IMR-90 (cell line): ENCODE results near the gene TMCC1.

ENCODE experiments used
- BHLHE40 ChIP-seq: fragments of 150-350 bp; IDR thresholded peaks from 2 replicates; pipeline ENCODE4 v1.6.1; 2016; ENCODE audit warnings: mild to moderate bottlenecking, low read depth, low read length
- CEBPB ChIP-seq: IDR thresholded peaks from 2 replicates; pipeline ENCODE4 v1.6.1; 2012; ENCODE audit warnings: low read depth, low read length, improper control_type of control experiment
- POLR2A ChIP-seq: IDR thresholded peaks from 2 replicates; pipeline ENCODE4 v1.6.1; 2012; ENCODE audit warnings: mild to moderate bottlenecking, low read depth, low read length
- RAD21 ChIP-seq: IDR thresholded peaks from 2 replicates; pipeline ENCODE4 v1.6.1; 2012; ENCODE audit warnings: low read length, improper control_type of control experiment
- RCOR1 ChIP-seq: IDR thresholded peaks from 2 replicates; pipeline ENCODE4 v1.6.1; 2012; ENCODE audit warnings: mild to moderate bottlenecking, low read length, improper control_type of control experiment; ENCODE audit not compliant: insufficient replicate concordance
- TF ChIP-seq, protein P1 (sequence below): conservative IDR thresholded peaks from 2 replicates; pipeline ENCODE4 v1.5.1; 2012; ENCODE audit warnings: mild to moderate bottlenecking, low read depth, low read length, improper control_type of control experiment

DNA sequence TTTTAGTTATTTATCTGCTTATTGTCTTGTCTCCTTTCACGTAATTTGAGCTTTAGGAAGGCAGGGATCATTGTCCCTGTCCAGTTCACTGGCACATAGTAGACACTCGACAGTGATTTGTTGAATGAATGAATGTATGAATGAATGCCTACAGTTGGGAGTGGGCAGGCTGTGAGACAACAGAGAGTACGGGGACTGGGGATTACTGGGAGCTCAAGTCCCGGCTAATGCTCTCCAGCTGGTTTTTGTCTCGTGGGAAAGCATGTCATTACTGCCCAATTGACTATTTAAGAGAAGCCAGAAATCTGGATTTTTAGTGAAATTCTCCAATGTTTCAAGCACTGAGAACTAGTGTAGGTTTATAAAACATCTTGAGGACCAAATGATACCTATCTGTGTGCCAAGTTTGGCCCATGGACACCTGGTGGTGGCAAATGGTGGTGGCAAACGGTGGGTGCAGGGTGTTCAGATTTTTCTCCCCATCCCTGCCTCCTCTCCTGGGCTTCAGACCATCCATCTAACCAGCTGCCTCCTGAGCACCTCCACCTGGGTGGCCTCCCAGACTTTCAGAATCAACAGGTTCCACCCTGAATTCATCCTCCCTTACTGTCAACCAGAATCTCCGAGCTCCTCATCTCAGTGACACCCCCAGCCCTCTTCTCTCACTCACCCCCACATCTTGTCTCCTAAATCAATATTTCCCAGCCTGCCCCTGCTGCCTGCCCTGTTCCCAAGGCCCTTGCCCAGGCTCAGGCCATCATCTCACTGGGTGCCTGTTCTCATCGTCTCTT is 44.8 kb upstream of the TMCC1 start:
- TF ChIP-seq, protein P1, sequence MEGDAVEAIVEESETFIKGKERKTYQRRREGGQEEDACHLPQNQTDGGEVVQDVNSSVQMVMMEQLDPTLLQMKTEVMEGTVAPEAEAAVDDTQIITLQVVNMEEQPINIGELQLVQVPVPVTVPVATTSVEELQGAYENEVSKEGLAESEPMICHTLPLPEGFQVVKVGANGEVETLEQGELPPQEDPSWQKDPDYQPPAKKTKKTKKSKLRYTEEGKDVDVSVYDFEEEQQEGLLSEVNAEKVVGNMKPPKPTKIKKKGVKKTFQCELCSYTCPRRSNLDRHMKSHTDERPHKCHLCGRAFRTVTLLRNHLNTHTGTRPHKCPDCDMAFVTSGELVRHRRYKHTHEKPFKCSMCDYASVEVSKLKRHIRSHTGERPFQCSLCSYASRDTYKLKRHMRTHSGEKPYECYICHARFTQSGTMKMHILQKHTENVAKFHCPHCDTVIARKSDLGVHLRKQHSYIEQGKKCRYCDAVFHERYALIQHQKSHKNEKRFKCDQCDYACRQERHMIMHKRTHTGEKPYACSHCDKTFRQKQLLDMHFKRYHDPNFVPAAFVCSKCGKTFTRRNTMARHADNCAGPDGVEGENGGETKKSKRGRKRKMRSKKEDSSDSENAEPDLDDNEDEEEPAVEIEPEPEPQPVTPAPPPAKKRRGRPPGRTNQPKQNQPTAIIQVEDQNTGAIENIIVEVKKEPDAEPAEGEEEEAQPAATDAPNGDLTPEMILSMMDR = no peak
- TF ChIP-seq POLR2A (no peak), RCOR1 (no peak), BHLHE40 (no peak), CEBPB (no peak), RAD21 (no peak)
